T-cell (primary cell): Measurements from ENCODE around the gene PDGFD. TPM values are rescaled to one million over a fixed set of nuclear protein-coding genes. Genes with fewer than 3 reads are reported as not detected.

ENCODE experiments used
- ATAC-seq, 4 experiments: fragments of 200-7000 bp in 3 of 4; fragments of 150-1000 bp in 1 of 4; cut with Tn5 transposase; replicated peaks in 1 of 4; 1 replicate in 3 of 4; 2 replicates in 1 of 4; pipeline ENCODE4 v1.10.0; 2021; ENCODE audit warnings: moderate library complexity in 3 of 4, mild to moderate bottlenecking in 2 of 4, moderate number of reproducible peaks in 1 of 4
- CTCF ChIA-PET, 2 donors: fragments of 300-600 bp; sonication (Branson Sonifier 250); formaldehyde crosslinking; loops; one replicate each; lab custom pipeline; 2022; ENCODE audit warnings: antibody characterized with exemption in 2 of 2; lab: Charles Lee
- POLR2A ChIA-PET, 2 donors: fragments of 300-600 bp; sonication (Branson Sonifier 250); formaldehyde crosslinking; loops; one replicate each; lab custom pipeline; 2022; ENCODE audit warnings: antibody characterized with exemption in 2 of 2; lab: Charles Lee
- DNase-seq, 35 experiments: peaks; one replicate each; pipeline versions ENCODE4 v3.0.0 to v3.0.0-alpha.2; 2013 to 2023
- H3K27ac ChIP-seq: one replicate; pipeline ENCODE4 v1.5.1; 2013; ENCODE audit warnings: low read length
- H3K27me3 ChIP-seq, 2 experiments: replicated peaks in 1 of 2; 1 replicate in 1 of 2; 2 replicates in 1 of 2; pipeline versions ENCODE4 v1.6.1 to v1.7.0; 2013; ENCODE audit warnings: low read length in 1 of 2, mixed read lengths in 1 of 2; ENCODE audit not compliant: control insufficient read depth in 2 of 2, insufficient read depth in 2 of 2; ENCODE audit errors: extremely low read depth in 1 of 2
- H3K36me3 ChIP-seq, 2 donors: 1 replicate in 1 of 2; 2 replicates in 1 of 2; pipeline versions ENCODE4 v1.6.1 to v1.7.0; 2013; ENCODE audit warnings: low read length in 1 of 2; ENCODE audit not compliant: control insufficient read depth in 2 of 2, insufficient read depth in 1 of 2; ENCODE audit errors: extremely low read depth in 1 of 2
- H3K4me1 ChIP-seq, 2 experiments: 1 replicate in 1 of 2; 2 replicates in 1 of 2; pipeline versions ENCODE4 v1.6.1 to v1.7.0; 2013; ENCODE audit warnings: low read length in 2 of 2, mixed read lengths in 1 of 2; ENCODE audit not compliant: insufficient read depth in 2 of 2, control insufficient read depth in 1 of 2; ENCODE audit errors: extremely low read depth in 1 of 2
- H3K4me3 ChIP-seq, 2 donors: 1 replicate in 1 of 2; 2 replicates in 1 of 2; pipeline versions ENCODE4 v1.5.1 to v1.7.0; 2013; ENCODE audit warnings: mild to moderate bottlenecking in 2 of 2, low read length in 1 of 2, moderate library complexity in 1 of 2; ENCODE audit not compliant: control insufficient read depth in 1 of 2; ENCODE audit errors: extremely low read depth in 1 of 2
- H3K9me3 ChIP-seq: 2 replicates; pipeline ENCODE4 v1.7.0; 2013
- H3K27ac Mint-ChIP-seq, 2 donors: one replicate each; pipeline ENCODE4 v1.8.0; 2020 to 2021; ENCODE audit warnings: mild to moderate bottlenecking in 2 of 2, mixed read lengths in 2 of 2
- H3K27me3 Mint-ChIP-seq, 2 donors: one replicate each; pipeline ENCODE4 v1.8.0; 2021 to 2022; ENCODE audit warnings: mixed read lengths in 2 of 2
- H3K36me3 Mint-ChIP-seq: one replicate; pipeline ENCODE4 v1.8.0; 2021; ENCODE audit warnings: mixed read lengths
- H3K4me1 Mint-ChIP-seq, 3 donors: one replicate each; pipeline ENCODE4 v1.8.0; 2020 to 2022; ENCODE audit warnings: mixed read lengths in 3 of 3, mild to moderate bottlenecking in 1 of 3
- H3K4me3 Mint-ChIP-seq, 3 donors: one replicate each; pipeline ENCODE4 v1.8.0; 2020 to 2022; ENCODE audit warnings: mild to moderate bottlenecking in 3 of 3, mixed read lengths in 3 of 3, moderate library complexity in 3 of 3
- H3K9me3 Mint-ChIP-seq, 3 donors: one replicate each; pipeline ENCODE4 v1.8.0; 2020 to 2022; ENCODE audit warnings: mixed read lengths in 3 of 3
- WGBS: methylation state at CpG from one replicate; pipeline ENCODE4 v1.1.5; 2013; ENCODE audit warnings: missing lambda C conversion rate; ENCODE audit not compliant: insufficient coverage; 5-methylcytosine and 5-hydroxymethylcytosine counted together
- total RNA-seq, 35 experiments: library from RNA in 6 of 35; stranded (reverse) in 6 of 35; fragments of 120-200 nt in 1 of 35; gene quantifications; one replicate each; pipeline versions ENCODE4 v1.2.1 to v1.2.4 and lab custom pipeline; 2013 to 2026

The PDGFD gene
- total RNA-seq, 5 donors from 2014 or later (not counting 1 experiment from before 2014, with no cell fraction given): 0.35 to 2.9 (median 1.2) TPM

DNA sequence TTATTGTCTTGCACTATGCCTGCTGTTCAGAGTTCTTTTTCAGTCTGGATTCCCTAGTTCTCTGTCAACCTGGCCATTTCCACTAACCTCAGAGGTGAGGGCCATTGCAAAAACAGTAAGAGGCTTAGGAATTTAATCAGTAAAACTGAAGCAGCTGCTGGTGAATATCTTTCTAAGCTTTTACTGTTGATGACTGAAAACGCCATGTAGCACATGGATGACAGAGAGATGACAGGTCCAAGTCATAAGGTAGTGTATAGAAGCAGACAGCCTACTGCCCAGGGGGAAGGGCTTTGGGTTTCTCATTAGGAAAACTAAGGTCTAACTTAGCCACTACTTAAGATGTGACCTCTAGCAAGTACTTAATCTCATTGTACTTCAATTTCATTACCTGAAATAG, 280.1 kb downstream of the PDGFD start:
- no peak for DNase-seq
- Histone ChIP-seq H3K9me3 (no peaks in the 10 kb centered on the region), H3K4me1 (no peaks in the 10 kb centered on the region), H3K36me3 (no peaks in the 10 kb centered on the region), H3K4me3 (no peak overlapping the region), H3K27me3 (no peaks in the 10 kb centered on the region), H3K27ac (no peak overlapping the region)
- POLR2A ChIA-PET: no interaction called here
- Mint-ChIP-seq H3K27me3 (peaks cover 0 to 4% of the 10 kb centered on the region in 2 donors), H3K4me1 (no peaks in the 10 kb centered on the region), H3K36me3 (no peaks in the 10 kb centered on the region), H3K4me3 (no peak overlapping the region), H3K27ac (no peak overlapping the region), H3K9me3 (peaks cover 0 to 5% (median 0%) of the 10 kb centered on the region in 3 donors)
- no peak for ATAC-seq
- WGBS: 86% methylated on average over 1 of the region's 1 CpG
- CTCF ChIA-PET: no interaction called here

DNA sequence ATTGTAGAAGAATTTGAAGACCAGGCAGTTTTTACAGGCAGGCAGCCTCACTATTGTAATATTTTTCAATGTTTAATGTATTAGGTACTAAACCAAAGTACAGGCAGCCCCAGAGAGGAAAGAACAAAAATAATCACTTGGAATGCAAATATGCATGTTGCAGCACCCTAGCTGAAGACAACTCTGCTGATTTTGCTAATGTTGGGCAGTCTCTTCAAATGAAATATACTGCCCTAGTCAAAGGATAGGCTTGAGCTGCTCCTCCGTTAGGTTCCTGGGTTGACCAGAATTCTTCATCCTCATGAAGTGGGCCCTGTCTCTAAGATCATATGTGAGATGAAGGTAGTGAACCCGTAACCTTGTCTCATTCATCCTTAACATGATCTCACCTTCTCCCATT, 280.7 kb downstream of the PDGFD start:
- no peaks in the 10 kb centered on the region for H3K4me1 Mint-ChIP-seq
- no peaks in the 10 kb centered on the region for H3K36me3 Mint-ChIP-seq
- CTCF ChIA-PET: no interaction called here
- DNase-seq (no peak), ATAC-seq (no peak)
- POLR2A ChIA-PET: no interaction called here
- no peaks in the 10 kb centered on the region for H3K9me3 Mint-ChIP-seq
- Histone ChIP-seq H3K9me3 (no peaks in the 10 kb centered on the region), H3K4me3 (no peak overlapping the region), H3K27me3 (no peaks in the 10 kb centered on the region), H3K36me3 (no peaks in the 10 kb centered on the region), H3K27ac (no peak overlapping the region), H3K4me1 (no peaks in the 10 kb centered on the region)
- H3K27me3 Mint-ChIP-seq: peaks cover 0 to 4% of the 10 kb centered on the region in 2 donors
- no peak overlapping the region for H3K4me3 Mint-ChIP-seq
- H3K27ac Mint-ChIP-seq: no peak overlapping the region
- WGBS: no CpG with 5 or more reads among the region's 2 CpGs

DNA sequence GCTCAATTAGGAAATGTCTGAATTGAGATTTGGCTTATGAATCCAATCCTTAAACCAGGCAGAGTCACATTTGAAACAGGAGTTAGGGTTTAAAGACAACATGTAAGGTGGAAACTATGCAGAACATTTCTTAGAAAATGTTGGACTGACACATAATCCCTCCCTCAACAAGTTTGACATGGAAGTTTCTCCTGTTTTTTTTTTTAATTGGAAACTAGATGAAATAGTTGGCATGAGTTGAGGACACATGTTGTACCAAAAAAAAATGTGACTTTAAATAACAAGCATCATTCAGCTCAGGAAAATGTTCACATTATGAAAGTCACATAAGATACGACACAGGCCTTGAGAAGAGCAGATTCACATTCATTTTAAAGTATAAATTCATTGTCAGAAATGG, 282.4 kb downstream of the PDGFD start:
- 86% methylated on average over 1 of the region's 1 CpG for WGBS
- Mint-ChIP-seq H3K9me3 (no peaks in the 10 kb centered on the region), H3K27ac (no peak overlapping the region), H3K27me3 (peaks cover 0 to 4% of the 10 kb centered on the region in 2 donors), H3K4me3 (no peak overlapping the region), H3K36me3 (no peaks in the 10 kb centered on the region), H3K4me1 (no peaks in the 10 kb centered on the region)
- no peak overlapping the region for H3K27ac ChIP-seq
- H3K4me1 ChIP-seq: no peaks in the 10 kb centered on the region
- no peaks in the 10 kb centered on the region for H3K27me3 ChIP-seq
- ChIA-PET POLR2A (no interaction called here), CTCF (no interaction called here)
- DNase-seq (no peak), ATAC-seq (no peak)
- no peak overlapping the region for H3K4me3 ChIP-seq
- no peaks in the 10 kb centered on the region for H3K36me3 ChIP-seq
- no peaks in the 10 kb centered on the region for H3K9me3 ChIP-seq

DNA sequence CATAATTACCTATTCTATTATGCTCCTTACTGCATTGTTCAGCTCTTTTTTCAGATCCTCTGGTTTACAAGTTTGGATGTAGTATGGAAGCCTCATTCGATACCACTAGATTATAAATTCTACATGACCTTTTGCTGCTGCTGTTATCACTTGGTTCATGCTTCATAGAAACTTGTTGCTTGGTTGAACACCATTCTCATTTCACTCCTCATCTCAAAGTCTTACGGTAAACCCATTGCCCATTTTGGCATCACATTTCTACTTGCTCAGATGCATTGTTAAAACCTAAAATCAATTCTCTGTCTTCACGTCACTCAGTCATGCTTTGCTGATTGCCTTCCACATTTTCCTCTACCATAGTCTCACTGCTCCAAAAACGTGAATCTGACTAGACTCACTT, 283.0 kb downstream of the PDGFD start:
- no peaks in the 10 kb centered on the region for H3K4me1 Mint-ChIP-seq
- 76% methylated on average over 3 of the region's 4 CpGs for WGBS
- H3K27me3 Mint-ChIP-seq: peaks cover 0 to under 1% of the 10 kb centered on the region in 2 donors
- Histone ChIP-seq H3K27me3 (no peaks in the 10 kb centered on the region), H3K36me3 (no peaks in the 10 kb centered on the region), H3K27ac (no peak overlapping the region), H3K9me3 (no peaks in the 10 kb centered on the region), H3K4me3 (no peak overlapping the region), H3K4me1 (peaks cover 0 to 2% of the 10 kb centered on the region in 2 experiments)
- no peak overlapping the region for H3K4me3 Mint-ChIP-seq
- ATAC-seq (no peak), DNase-seq (no peak)
- CTCF ChIA-PET: no interaction called here
- no peaks in the 10 kb centered on the region for H3K36me3 Mint-ChIP-seq
- POLR2A ChIA-PET: no interaction called here
- no peaks in the 10 kb centered on the region for H3K9me3 Mint-ChIP-seq
- no peak overlapping the region for H3K27ac Mint-ChIP-seq

DNA sequence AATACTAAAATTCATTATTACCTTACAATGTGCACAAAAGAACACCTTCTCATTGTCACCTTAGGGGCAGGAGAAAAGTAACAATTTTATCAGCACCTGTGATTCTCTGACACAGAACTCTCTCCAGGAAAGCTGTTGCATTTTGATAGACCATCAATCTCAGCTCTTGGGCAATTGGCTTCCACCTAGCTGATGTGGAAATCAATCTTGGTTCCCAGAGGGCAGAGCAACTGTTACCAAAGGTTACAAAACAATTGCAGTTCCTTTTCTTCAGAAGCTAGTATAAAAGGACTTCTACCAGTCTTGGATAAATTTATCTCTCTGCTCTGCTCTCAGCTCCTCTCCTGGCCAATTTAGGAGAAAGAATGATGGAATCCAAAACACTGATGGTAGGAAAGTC, 285.3 kb downstream of the PDGFD start:
- H3K4me1 Mint-ChIP-seq: no peaks in the 10 kb centered on the region
- no peak overlapping the region for H3K27ac Mint-ChIP-seq
- H3K36me3 ChIP-seq: no peaks in the 10 kb centered on the region
- DNase-seq (no peak), ATAC-seq (no peak)
- CTCF ChIA-PET: no interaction called here
- POLR2A ChIA-PET: no interaction called here
- H3K9me3 Mint-ChIP-seq: no peaks in the 10 kb centered on the region
- no peak overlapping the region for H3K4me3 ChIP-seq
- peaks cover 0 to 2% of the 10 kb centered on the region in 2 experiments for H3K4me1 ChIP-seq
- H3K27me3 Mint-ChIP-seq: no peaks in the 10 kb centered on the region
- H3K4me3 Mint-ChIP-seq: no peak overlapping the region
- no peaks in the 10 kb centered on the region for H3K9me3 ChIP-seq
- H3K36me3 Mint-ChIP-seq: no peaks in the 10 kb centered on the region
- no peaks in the 10 kb centered on the region for H3K27me3 ChIP-seq
- H3K27ac ChIP-seq: no peak overlapping the region

DNA sequence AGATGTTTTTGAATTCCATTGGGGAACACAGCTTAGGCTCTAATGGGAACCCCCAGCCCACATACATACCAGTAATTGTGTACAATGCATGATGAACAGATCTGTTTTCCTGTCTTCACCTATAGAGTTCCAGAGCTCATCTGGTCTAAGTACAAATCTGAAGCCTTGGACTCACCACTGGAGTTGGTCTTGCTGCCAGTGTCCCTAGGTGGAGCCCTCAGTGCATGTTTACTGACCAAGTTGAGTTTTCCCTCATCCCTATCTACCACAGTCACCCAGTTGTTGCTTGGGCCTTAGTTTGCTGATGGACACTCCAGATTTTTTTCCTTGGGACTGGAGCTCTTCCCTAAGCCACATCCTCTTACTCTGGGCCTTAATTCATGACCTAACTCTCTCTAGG, 286.7 kb downstream of the PDGFD start:
- no peak overlapping the region for H3K27ac Mint-ChIP-seq
- no peak overlapping the region for H3K27ac ChIP-seq
- H3K9me3 ChIP-seq: no peaks in the 10 kb centered on the region
- H3K4me1 ChIP-seq: peaks cover 0 to 2% of the 10 kb centered on the region in 2 experiments
- no peaks in the 10 kb centered on the region for H3K27me3 ChIP-seq
- H3K36me3 Mint-ChIP-seq: no peaks in the 10 kb centered on the region
- no peaks in the 10 kb centered on the region for H3K27me3 Mint-ChIP-seq
- ChIA-PET POLR2A (no interaction called here), CTCF (no interaction called here)
- no peaks in the 10 kb centered on the region for H3K9me3 Mint-ChIP-seq
- H3K4me3 ChIP-seq: no peak overlapping the region
- ATAC-seq (no peak), DNase-seq (no peak)
- H3K4me3 Mint-ChIP-seq: no peak overlapping the region
- no peaks in the 10 kb centered on the region for H3K4me1 Mint-ChIP-seq
- H3K36me3 ChIP-seq: no peaks in the 10 kb centered on the region

DNA sequence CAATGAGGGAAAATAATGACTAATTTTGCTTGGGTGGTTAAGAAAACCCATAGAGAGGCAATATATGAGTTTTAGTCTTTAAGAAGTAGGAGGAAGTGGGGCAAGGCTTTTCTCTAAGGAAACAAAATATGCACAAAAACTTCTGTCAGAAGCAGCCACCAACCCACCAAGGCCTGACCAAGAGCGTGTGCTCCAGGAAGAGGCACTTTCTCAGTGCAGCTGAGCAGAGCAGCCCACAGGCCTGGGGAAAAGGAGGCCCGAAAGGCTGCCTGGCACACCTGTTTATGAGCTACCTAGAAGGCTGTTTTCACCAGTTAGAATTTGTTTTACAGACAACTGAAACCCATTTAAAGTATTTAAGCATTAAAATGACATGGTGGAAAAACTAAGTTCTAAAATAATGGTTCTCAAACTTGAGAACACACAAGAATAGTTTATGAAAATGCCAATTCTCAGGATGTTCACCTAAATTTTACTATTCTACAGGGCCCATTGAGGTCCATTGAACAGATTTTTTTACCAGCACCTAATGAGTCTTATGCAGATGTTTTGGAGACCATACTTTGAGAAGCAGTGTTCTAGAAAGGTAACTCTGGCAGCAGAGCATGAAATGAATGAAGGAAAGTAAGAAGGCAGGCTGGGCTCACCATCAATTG, 288.0 kb downstream of the PDGFD start:
- Mint-ChIP-seq H3K4me1 (no peaks in the 10 kb centered on the region), H3K27ac (no peak overlapping the region), H3K4me3 (no peak overlapping the region), H3K9me3 (no peaks in the 10 kb centered on the region), H3K36me3 (no peaks in the 10 kb centered on the region), H3K27me3 (no peaks in the 10 kb centered on the region)
- WGBS: no CpG with 5 or more reads among the region's 2 CpGs
- H3K27ac ChIP-seq: no peak overlapping the region
- DNase-seq (no peak), ATAC-seq (no peak)
- no peaks in the 10 kb centered on the region for H3K9me3 ChIP-seq
- H3K27me3 ChIP-seq: no peaks in the 10 kb centered on the region
- H3K4me1 ChIP-seq: peaks cover 0 to 2% of the 10 kb centered on the region in 2 experiments
- ChIA-PET POLR2A (no interaction called here), CTCF (no interaction called here)
- H3K4me3 ChIP-seq: no peak overlapping the region
- H3K36me3 ChIP-seq: no peaks in the 10 kb centered on the region
